Breast epithelium (tissue), 4 donors: ENCODE results near the gene ZFP28. TPM values are rescaled to one million over a fixed set of nuclear protein-coding genes. Genes with fewer than 3 reads are reported as not detected.
A peak's percentile ranks its signal among the peaks of the same experiment; 100 is the strongest.

Source experiments
- DNase-seq, 2 donors: peaks; one replicate each; pipeline ENCODE4 v3.0.0-alpha.2; 2019; ENCODE audit warnings: low spot score in 2 of 2
- H3K27ac ChIP-seq, 2 donors: fragments of 200-600 bp; sonication (generic) in 1 of 2; one replicate each; pipeline ENCODE4 v1.5.1; 2016 to 2019; ENCODE audit warnings: mild to moderate bottlenecking in 1 of 2
- H3K27me3 ChIP-seq, 2 donors: fragments of 200-600 bp; sonication (generic) in 1 of 2; one replicate each; pipeline versions ENCODE4 v1.5.1 to v1.6.0; 2017 to 2019; ENCODE audit warnings: control low read depth in 1 of 2, mild to moderate bottlenecking in 1 of 2
- H3K36me3 ChIP-seq: fragments of 200-600 bp; one replicate; pipeline ENCODE4 v1.5.1; 2019
- H3K4me1 ChIP-seq, 2 donors: fragments of 200-600 bp; sonication (generic); one replicate each; pipeline ENCODE4 v1.5.1; 2016 to 2019; ENCODE audit warnings: control low read depth in 1 of 2
- H3K4me3 ChIP-seq, 3 donors: fragments of 200-600 bp; sonication (generic); 1 replicate in 2 of 3; 2 replicates in 1 of 3; pipeline ENCODE4 v1.5.1; 2016 to 2019; ENCODE audit warnings: mild to moderate bottlenecking in 3 of 3, moderate library complexity in 2 of 3
- H3K9me3 ChIP-seq, 2 donors: fragments of 200-600 bp; sonication (generic) in 1 of 2; one replicate each; pipeline ENCODE4 v1.5.1; 2016 to 2019; ENCODE audit warnings: control low read depth in 1 of 2
- POLR2A ChIP-seq: fragments of 450-650 bp; IDR thresholded peaks from one replicate; pipeline ENCODE4 v1.6.1; 2016; ENCODE audit warnings: antibody characterized with exemption, mild to moderate bottlenecking, moderate library complexity
- intact Hi-C: fragments of 100-400 bp; cut with DNase I; formaldehyde crosslinking; loops from one replicate; pipeline ENCODE4 v1.15.1; 2023; ENCODE audit warnings: low total_unique reads
- total RNA-seq, 3 donors: library from RNA; depleted of rRNA; stranded (reverse); fragments of >200 nt; gene quantifications; one replicate each; pipeline ENCODE4 v1.1.0, GENCODE V29; 2016
- TF ChIP-seq, protein P1 (sequence below), 3 donors: fragments of 450-650 bp; IDR thresholded peaks; one replicate each; pipeline ENCODE4 v1.5.1; 2016 to 2017; ENCODE audit warnings: antibody characterized with exemption in 3 of 3, mild to moderate bottlenecking in 3 of 3, moderate library complexity in 3 of 3

The ZFP28 gene
- total RNA-seq, 3 donors from 2014 or later: 12.3 to 13.0 (median 12.5) TPM

DNA sequence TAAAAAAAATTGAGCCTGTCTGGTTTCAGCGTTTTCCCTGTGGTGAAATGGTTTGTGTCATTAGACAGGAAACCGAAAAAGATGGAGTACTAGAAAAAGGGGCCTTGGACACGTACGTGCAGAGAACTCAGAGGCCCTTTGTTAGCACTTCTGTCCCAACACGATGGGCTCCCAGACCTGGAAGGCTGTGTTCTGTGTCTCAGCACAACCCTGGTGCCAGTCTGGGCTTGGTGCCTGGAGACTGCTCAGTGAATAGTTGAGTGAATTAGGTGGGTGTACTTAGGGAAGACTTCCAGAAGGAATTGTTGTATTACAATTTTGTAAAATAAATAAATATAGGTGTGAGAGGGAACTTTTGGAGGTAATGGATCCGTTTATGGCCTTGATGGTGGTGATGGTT, 65.1 kb downstream of the ZFP28 start:
- peak in 1 of 2 donors; percentile 19 for DNase-seq
- intact Hi-C loops: no loop called here
- Histone ChIP-seq H3K4me3 (no peak overlapping the region), H3K27me3 (no peaks in the 10 kb centered on the region), H3K27ac (no peak overlapping the region), H3K4me1 (no peaks in the 10 kb centered on the region), H3K9me3 (peaks cover 53 to 54% of the 10 kb centered on the region in 2 donors), H3K36me3 (peaks cover 4% of the 10 kb centered on the region)
- TF ChIP-seq POLR2A: no peak
- TF ChIP-seq, protein P1, sequence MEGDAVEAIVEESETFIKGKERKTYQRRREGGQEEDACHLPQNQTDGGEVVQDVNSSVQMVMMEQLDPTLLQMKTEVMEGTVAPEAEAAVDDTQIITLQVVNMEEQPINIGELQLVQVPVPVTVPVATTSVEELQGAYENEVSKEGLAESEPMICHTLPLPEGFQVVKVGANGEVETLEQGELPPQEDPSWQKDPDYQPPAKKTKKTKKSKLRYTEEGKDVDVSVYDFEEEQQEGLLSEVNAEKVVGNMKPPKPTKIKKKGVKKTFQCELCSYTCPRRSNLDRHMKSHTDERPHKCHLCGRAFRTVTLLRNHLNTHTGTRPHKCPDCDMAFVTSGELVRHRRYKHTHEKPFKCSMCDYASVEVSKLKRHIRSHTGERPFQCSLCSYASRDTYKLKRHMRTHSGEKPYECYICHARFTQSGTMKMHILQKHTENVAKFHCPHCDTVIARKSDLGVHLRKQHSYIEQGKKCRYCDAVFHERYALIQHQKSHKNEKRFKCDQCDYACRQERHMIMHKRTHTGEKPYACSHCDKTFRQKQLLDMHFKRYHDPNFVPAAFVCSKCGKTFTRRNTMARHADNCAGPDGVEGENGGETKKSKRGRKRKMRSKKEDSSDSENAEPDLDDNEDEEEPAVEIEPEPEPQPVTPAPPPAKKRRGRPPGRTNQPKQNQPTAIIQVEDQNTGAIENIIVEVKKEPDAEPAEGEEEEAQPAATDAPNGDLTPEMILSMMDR (IDR thresholded peaks at IDR 0.05): no peak

Other genes starting within 250 kb of the ZFP28 start
- gene ZSCAN5A, start 224.1 kb upstream of the ZFP28 start, total RNA-seq: 10 to 100 TPM in 2 of 3 donors, 1 to 10 TPM in 1; 6.2 to 13.3 (median 12.5) TPM
- gene ZNF582, start 145.4 kb upstream of the ZFP28 start, total RNA-seq: 1 to 10 TPM; 4.3 to 9.5 (median 8.2) TPM
- 1 to 10 TPM; 4.0 to 8.8 (median 5.2) TPM for gene ZNF583, start 134.6 kb upstream of the ZFP28 start, total RNA-seq
- gene ZNF667, start 61.6 kb upstream of the ZFP28 start, total RNA-seq: 1 to 10 TPM; 2.9 to 10.0 (median 6.2) TPM
- 10 to 100 TPM in 1 of 3 donors, 1 to 10 TPM in 2; 5.9 to 12.0 (median 8.2) TPM for gene ZNF471, start 31.1 kb upstream of the ZFP28 start, total RNA-seq
- 1 to 10 TPM; 2.9 to 4.1 (median 3.4) TPM for gene ZNF470, start 28.5 kb downstream of the ZFP28 start, total RNA-seq
- gene ZNF71, start 56.4 kb downstream of the ZFP28 start, total RNA-seq: 1 to 10 TPM; 5.4 to 9.8 (median 8.9) TPM
- under 1 TPM in 1 of 3 donors, not detected in 2; 0.33 TPM for gene SMIM17, start 104.2 kb downstream of the ZFP28 start, total RNA-seq
- gene ZNF835, start 132.8 kb downstream of the ZFP28 start, total RNA-seq: 1 to 10 TPM; 3.6 to 8.0 (median 7.0) TPM